NOMO-1 (cell line): ENCODE measurements around the gene DCTN3.

Source experiments
- DNase-seq, 2 experiments: peaks; one replicate each; lab custom pipeline; 2025; ENCODE audit not compliant: unreplicated experiment in 2 of 2; lab: John Stamatoyannopoulos, UW

Gene DCTN3

GRCh38 chr9:34620061-34620994 is at the start of gene DCTN3:
DCTN3 (minus strand) TSS chr9:34620495; CDS start chr9:34620464, 31 bp downstream.
- peak; percentile 99 to 100 for DNase-seq

GRCh38 chr9:34665381-34666250 is 45.3 kb upstream of the DCTN3 start:
- peak; percentile 98 for DNase-seq

GRCh38 chr9:34665067-34665380 is 44.7 kb upstream of the DCTN3 start:
- DNase-seq = no peak

GRCh38 chr9:34664281-34665066 is 44.2 kb upstream of the DCTN3 start:
- peak; percentile 82 to 86 for DNase-seq

GRCh38 chr9:34663303-34663605 is 43.0 kb upstream of the DCTN3 start:
- DNase-seq = no peak

GRCh38 chr9:34662526-34663302 is 42.4 kb upstream of the DCTN3 start, which contains the start of gene CCL27:
CCL27 (minus strand) TSS chr9:34662657; CDS start chr9:34662633, 24 bp downstream.
- no peak for DNase-seq

- no peak for DNase-seq
These were observed 39.4 kb upstream of the DCTN3 start for GRCh38 chr9:34659592-34660253.

- no peak for DNase-seq
These were observed 38.2 kb upstream of the DCTN3 start for GRCh38 chr9:34658461-34658860.

GRCh38 chr9:34656992-34657391 is 36.7 kb upstream of the DCTN3 start:
- DNase-seq = no peak

GRCh38 chr9:34655394-34655793 is 35.1 kb upstream of the DCTN3 start:
- no peak for DNase-seq

- no peak for DNase-seq
These were observed 34.2 kb upstream of the DCTN3 start for GRCh38 chr9:34654323-34655051.

GRCh38 chr9:34653151-34654072 is 33.1 kb upstream of the DCTN3 start:
- no peak for DNase-seq

- peak in 1 of 2 experiments; percentile 15 for DNase-seq
These were observed 32.3 kb upstream of the DCTN3 start for GRCh38 chr9:34652602-34653000.

- DNase-seq = peak; percentile 95 to 96
These were observed 31.7 kb upstream of the DCTN3 start, which contains the start of gene IL11RA for GRCh38 chr9:34651876-34652601. IL11RA (plus strand) TSS chr9:34652185; CDS start chr9:34655218, 3,033 bp downstream.

GRCh38 chr9:34651321-34651720 is 31.0 kb upstream of the DCTN3 start:
- no peak for DNase-seq

GRCh38 chr9:34650816-34651215 is 30.5 kb upstream of the DCTN3 start:
- no peak for DNase-seq

- DNase-seq = no peak
These were observed 28.4 kb upstream of the DCTN3 start for GRCh38 chr9:34648673-34649072.
